ENCODE data around the gene PTCD3.

The PTCD3 gene

GRCh38 chr2:86105252-86105968 lies 625 bp upstream of the PTCD3 start, which contains the start of gene POLR1A:
POLR1A (minus strand) TSS chr2:86105886; CDS start chr2:86105776, 110 bp downstream.
- DNase-seq (ENCODE audit: low spot score): peak; percentile 61

DNA sequence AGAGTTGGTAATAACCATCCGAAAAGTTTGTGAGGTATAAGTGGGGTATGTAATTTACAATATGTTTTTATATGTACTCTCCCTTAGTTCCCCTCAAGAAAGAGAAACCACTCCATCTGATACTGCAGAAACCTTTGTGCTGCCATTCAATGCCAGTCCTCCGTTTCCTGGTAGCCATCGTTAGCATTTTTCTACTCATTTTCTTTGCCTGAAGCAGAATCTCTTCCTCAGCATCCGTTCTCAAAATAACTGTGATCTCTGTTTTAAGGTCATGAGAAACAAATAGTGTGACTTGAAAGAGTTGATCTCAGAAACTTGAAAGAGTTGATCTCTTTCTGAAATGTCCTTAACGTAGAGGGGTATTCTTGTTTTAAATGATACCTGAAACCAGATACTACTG lies 996 bp downstream of the PTCD3 start:
- no peak for TF ChIP-seq CTCF (IDR thresholded peaks at IDR 0.05; ENCODE audit: extremely low read depth, missing control alignments)
- no peak for DNase-seq (ENCODE audit: low spot score)

More at GRCh38 chr2:86105252-86105968, 625 bp upstream of the PTCD3 start, which contains the start of gene POLR1A:
- no peak for TF ChIP-seq CTCF (IDR thresholded peaks at IDR 0.05; ENCODE audit: extremely low read depth, missing control alignments)

GRCh38 chr2:86118130-86118529 lies 12.1 kb downstream of the PTCD3 start:
- DNase-seq (ENCODE audit: low spot score): no peak
- no peak for TF ChIP-seq CTCF (IDR thresholded peaks at IDR 0.05; ENCODE audit: extremely low read depth, missing control alignments)

- no peak for DNase-seq (ENCODE audit: low spot score)
- no peak for TF ChIP-seq CTCF (IDR thresholded peaks at IDR 0.05; ENCODE audit: extremely low read depth, missing control alignments)
Observed at GRCh38 chr2:86123328-86123925, 17.4 kb downstream of the PTCD3 start.

GRCh38 chr2:86124683-86125082 lies 18.6 kb downstream of the PTCD3 start:
- TF ChIP-seq CTCF (IDR thresholded peaks at IDR 0.05; ENCODE audit: extremely low read depth, missing control alignments): no peak
- DNase-seq (ENCODE audit: low spot score): no peak

DNA sequence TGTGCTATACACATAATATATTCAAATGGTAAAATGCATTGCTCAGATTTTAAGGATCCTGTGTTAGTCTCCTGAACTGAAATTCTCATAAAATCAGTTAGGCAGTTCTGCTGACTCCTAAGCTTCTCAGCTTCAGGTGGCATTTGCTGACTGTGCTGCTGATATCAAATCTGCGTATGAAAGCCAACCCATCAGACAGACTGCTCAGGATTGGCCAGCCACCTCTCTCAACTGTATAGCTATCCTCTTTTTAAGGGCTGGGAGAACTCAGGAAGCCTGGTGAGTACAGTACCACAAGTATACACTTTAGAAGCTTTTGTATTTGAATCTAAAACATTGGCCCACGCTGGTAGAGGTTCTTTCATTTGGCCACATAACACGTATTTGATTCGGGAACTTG lies 28.7 kb downstream of the PTCD3 start:
- no peak for TF ChIP-seq CTCF (IDR thresholded peaks at IDR 0.05; ENCODE audit: extremely low read depth, missing control alignments)
- no peak for DNase-seq (ENCODE audit: low spot score)

DNA sequence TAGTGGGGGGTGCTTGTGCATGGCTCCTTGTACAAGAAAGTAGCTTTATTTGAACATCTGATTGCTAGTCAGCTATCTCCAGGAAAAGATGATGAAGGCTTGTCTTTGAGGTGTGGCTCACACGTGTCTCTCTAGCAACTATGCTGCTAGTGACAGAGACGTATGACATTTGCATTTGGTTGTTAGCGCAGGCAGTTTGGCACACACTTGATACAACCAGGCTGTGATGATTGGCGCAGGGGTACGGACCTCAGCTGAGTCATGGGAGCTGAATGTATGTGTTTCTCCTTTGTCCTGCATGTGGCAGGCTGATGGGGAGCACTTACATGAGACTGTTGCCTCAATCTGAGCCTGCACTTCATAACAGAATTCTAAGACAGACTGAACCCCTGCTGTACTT lies 29.6 kb downstream of the PTCD3 start:
- no peak for DNase-seq (ENCODE audit: low spot score)
- no peak for TF ChIP-seq CTCF (IDR thresholded peaks at IDR 0.05; ENCODE audit: extremely low read depth, missing control alignments)

Data from GM20000 (cell line).